Stimulated activated CD4-positive, alpha-beta T cell treated with anti-CD3 and anti-CD28 coated beads, Interleukin-2, amount 100 ng/mL, for 24 hours (primary cell): ENCODE measurements around the gene SLC66A1.

ENCODE experiments used
- DNase-seq, 2 donors: peaks; one replicate each; pipeline ENCODE4 v3.0.0-alpha.2; 2020

SLC66A1 gene

GRCh38 chr1:19325958-19326747, 14.0 kb downstream of the SLC66A1 start:
- no peak for DNase-seq

GRCh38 chr1:19326748-19327065, 14.6 kb downstream of the SLC66A1 start:
- DNase-seq = no peak

- no peak for DNase-seq
These were observed 15.2 kb downstream of the SLC66A1 start for GRCh38 chr1:19327301-19327700.

GRCh38 chr1:19327736-19328135, 15.6 kb downstream of the SLC66A1 start:
- DNase-seq = no peak

- no peak for DNase-seq
These were observed 16.4 kb downstream of the SLC66A1 start for GRCh38 chr1:19328486-19328885.

GRCh38 chr1:19329188-19329587, 17.1 kb downstream of the SLC66A1 start:
- DNase-seq = no peak

- DNase-seq = no peak
These were observed 17.5 kb downstream of the SLC66A1 start for GRCh38 chr1:19329611-19330010.

- DNase-seq = no peak
These were observed 18.5 kb downstream of the SLC66A1 start for GRCh38 chr1:19330449-19331135.

GRCh38 chr1:19331262-19331878, 19.2 kb downstream of the SLC66A1 start:
- DNase-seq = no peak

- DNase-seq = no peak
These were observed 20.7 kb downstream of the SLC66A1 start for GRCh38 chr1:19332832-19333231.

GRCh38 chr1:19333587-19334354, 21.6 kb downstream of the SLC66A1 start:
- no peak for DNase-seq

GRCh38 chr1:19336543-19336942, 24.4 kb downstream of the SLC66A1 start:
- DNase-seq = peak; percentile 62 to 68

- no peak for DNase-seq
These were observed 25.2 kb downstream of the SLC66A1 start for GRCh38 chr1:19337289-19337688.

- no peak for DNase-seq
These were observed 26.2 kb downstream of the SLC66A1 start for GRCh38 chr1:19338323-19338762.

- DNase-seq = no peak
These were observed 27.2 kb downstream of the SLC66A1 start for GRCh38 chr1:19339214-19339861.

- DNase-seq = no peak
These were observed 28.3 kb downstream of the SLC66A1 start for GRCh38 chr1:19340387-19340937.

GRCh38 chr1:19341201-19342061, 29.3 kb downstream of the SLC66A1 start:
- peak; percentile 86 for DNase-seq

- no peak for DNase-seq
These were observed 30.1 kb downstream of the SLC66A1 start for GRCh38 chr1:19342062-19342750.

- DNase-seq = no peak
These were observed 30.9 kb downstream of the SLC66A1 start for GRCh38 chr1:19342894-19343616.
